ENCODE data around the gene PHC2. TPM values are rescaled to one million over a fixed set of nuclear protein-coding genes. Genes with fewer than 3 reads are reported as not detected.

Gene PHC2
- total RNA-seq, 1 donor from 2014 or later = 222 TPM

DNA sequence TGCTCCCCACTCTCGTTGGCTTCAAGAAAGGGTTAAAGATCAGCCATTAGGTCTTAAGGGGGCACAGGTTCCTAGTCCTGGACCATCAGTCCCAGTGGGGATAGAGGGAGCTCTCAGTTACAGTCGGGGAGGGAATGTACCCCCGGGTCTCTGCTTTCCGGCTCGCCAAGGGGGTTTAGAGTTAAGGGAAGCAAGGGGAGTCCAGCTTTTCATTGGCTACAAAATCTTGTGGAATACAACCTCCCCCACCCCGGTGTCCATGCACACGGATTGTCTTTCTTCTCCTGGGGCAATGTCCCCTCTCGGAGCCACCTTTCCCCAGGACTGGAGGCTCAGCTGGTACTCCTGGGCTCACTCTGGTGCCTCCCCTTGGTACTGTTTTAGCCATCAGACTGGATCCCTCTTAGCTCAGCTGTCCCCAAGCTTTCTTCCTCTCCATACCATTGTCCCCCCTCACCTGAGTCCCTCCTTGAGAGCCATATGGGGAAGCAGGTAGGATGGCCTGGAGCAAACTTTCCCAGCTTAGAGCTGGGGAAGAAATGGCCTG lies 110.2 kb downstream of the PHC2 start, which contains the start of gene A3GALT2:
Gene A3GALT2 (minus strand): TSS at position 480 of the 547 bp plus-strand sequence. CDS start 0 bp downstream, at position 480.
- TF ChIP-seq, protein P1, sequence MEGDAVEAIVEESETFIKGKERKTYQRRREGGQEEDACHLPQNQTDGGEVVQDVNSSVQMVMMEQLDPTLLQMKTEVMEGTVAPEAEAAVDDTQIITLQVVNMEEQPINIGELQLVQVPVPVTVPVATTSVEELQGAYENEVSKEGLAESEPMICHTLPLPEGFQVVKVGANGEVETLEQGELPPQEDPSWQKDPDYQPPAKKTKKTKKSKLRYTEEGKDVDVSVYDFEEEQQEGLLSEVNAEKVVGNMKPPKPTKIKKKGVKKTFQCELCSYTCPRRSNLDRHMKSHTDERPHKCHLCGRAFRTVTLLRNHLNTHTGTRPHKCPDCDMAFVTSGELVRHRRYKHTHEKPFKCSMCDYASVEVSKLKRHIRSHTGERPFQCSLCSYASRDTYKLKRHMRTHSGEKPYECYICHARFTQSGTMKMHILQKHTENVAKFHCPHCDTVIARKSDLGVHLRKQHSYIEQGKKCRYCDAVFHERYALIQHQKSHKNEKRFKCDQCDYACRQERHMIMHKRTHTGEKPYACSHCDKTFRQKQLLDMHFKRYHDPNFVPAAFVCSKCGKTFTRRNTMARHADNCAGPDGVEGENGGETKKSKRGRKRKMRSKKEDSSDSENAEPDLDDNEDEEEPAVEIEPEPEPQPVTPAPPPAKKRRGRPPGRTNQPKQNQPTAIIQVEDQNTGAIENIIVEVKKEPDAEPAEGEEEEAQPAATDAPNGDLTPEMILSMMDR (IDR thresholded peaks at IDR 0.05) = no peak
- peaks cover 33 to 36% of the 10 kb centered on the region in 2 donors for H3K36me3 ChIP-seq
- H3K4me3 ChIP-seq = no peak within 1 kb of the TSS
- intact Hi-C loops (cut with DNase I) = no loop called here
- no peaks in the 10 kb centered on the region for H3K27me3 ChIP-seq
- H3K27ac ChIP-seq = no peak within 1 kb of the TSS
- DNase-seq (ENCODE audit: low spot score in 2 of 2) = no peak
- no peaks in the 10 kb centered on the region for H3K4me1 ChIP-seq
- no peaks in the 10 kb centered on the region for H3K9me3 ChIP-seq

DNA sequence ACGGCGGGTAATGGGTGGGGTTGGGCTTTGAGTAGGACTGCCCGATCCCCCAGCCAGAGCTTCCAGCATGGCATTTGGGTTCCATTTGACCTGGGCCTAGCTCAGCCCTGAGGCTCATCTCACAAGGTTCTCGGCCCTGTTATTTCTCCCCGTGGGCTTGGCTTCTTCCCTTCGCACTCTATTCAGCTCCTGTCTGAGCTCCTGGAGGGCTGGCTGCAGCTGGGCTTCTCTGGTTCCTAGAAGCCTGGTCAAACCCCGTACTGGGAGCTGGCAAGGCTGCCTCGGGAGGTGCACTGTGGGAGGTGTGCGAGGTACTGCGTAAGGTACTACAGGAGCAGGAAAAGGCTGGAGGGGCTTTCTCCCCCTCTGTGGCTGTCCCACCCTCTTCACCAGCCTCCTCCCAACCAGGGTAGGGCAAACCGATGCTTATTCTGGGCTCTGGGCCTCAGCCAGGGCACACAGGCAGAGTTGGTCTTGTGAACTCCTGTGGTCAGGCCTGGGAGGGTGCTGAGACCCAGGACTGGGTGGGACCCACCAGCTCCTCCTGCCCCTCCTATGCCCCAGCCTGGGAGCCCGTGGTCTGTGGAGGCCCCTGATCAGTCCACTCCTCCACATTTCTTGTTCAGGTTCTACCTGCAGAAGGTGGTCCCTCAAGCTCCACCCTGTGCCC lies 110.8 kb downstream of the PHC2 start:
- TF ChIP-seq, protein P1 (IDR thresholded peaks at IDR 0.05) = no peak
- Histone ChIP-seq H3K4me3 (no peak overlapping the region), H3K36me3 (peaks cover 27 to 30% of the 10 kb centered on the region in 2 donors), H3K9me3 (no peaks in the 10 kb centered on the region), H3K27ac (no peak overlapping the region), H3K27me3 (no peaks in the 10 kb centered on the region), H3K4me1 (no peaks in the 10 kb centered on the region)
- intact Hi-C loops (cut with DNase I) = no loop called here
- DNase-seq (ENCODE audit: low spot score in 2 of 2) = no peak

DNA sequence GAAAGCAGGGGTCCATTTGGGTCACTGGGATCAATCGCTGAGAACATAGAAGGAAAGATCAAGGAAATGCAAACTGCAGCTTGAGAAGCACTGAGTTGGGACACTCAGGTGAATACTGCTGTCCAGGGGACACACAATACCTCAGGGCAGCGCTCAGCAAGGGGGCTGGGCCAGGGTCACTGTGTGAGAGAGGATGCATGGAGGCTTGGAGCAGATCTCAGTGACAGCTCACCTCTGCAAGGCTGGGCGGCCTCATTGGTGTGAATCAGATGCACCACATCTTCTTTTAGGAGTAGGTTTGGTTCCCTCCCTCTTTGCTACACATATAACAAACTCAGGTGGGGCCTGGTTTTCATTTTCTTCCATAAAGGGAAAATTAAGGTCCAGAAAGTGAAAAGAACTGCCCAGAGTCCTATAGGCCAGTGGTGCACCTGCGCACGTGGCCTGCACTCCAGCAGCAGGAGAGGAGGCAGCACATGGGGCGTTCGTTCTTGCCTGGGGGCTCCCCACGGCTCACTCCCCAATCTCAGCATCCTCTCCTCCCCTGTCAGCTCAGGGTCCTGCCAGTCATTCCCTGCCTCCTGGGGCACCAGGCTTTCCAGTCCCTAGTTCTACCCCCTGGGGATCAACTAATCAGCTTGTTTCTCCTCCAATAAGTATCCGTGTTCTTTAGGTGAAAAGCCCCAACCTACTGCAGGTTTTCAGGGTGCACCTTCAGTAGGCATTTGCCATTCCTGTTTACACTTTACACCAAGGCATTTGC lies 111.5 kb downstream of the PHC2 start:
- TF ChIP-seq, protein P1 (IDR thresholded peaks at IDR 0.05) = no peak
- no peak overlapping the region for H3K27ac ChIP-seq
- H3K36me3 ChIP-seq = peaks cover 20 to 23% of the 10 kb centered on the region in 2 donors
- no peak for DNase-seq (ENCODE audit: low spot score in 2 of 2)
- no peak overlapping the region for H3K4me3 ChIP-seq
- no peaks in the 10 kb centered on the region for H3K27me3 ChIP-seq
- no peaks in the 10 kb centered on the region for H3K9me3 ChIP-seq
- H3K4me1 ChIP-seq = no peaks in the 10 kb centered on the region
- intact Hi-C loops (cut with DNase I) = no loop called here

DNA sequence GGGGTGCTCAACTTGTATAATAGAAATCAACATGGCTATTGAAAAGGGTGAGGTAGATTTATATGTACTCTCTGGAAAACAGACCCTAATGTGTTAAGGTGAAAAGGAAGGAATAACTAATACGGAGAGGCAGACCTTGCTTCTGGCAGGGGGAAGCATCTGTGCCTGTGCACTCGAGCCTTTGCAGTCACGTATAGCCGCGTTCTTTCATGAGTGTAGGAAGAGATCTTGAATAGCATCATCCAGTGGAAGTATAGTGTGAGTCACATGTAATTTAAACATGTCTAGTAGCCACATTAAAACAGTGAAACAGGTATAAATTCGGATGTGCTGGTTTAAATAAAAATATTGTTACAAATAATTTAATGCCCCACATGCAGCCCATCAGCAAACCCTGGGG lies 112.9 kb downstream of the PHC2 start:
- Histone ChIP-seq H3K27me3 (no peaks in the 10 kb centered on the region), H3K36me3 (peaks cover 6 to 9% of the 10 kb centered on the region in 2 donors), H3K4me3 (no peak overlapping the region), H3K4me1 (no peaks in the 10 kb centered on the region), H3K9me3 (no peaks in the 10 kb centered on the region), H3K27ac (no peak overlapping the region)
- TF ChIP-seq, protein P1 (IDR thresholded peaks at IDR 0.05) = no peak
- intact Hi-C loops (cut with DNase I) = no loop called here
- DNase-seq (ENCODE audit: low spot score in 2 of 2) = no peak

DNA sequence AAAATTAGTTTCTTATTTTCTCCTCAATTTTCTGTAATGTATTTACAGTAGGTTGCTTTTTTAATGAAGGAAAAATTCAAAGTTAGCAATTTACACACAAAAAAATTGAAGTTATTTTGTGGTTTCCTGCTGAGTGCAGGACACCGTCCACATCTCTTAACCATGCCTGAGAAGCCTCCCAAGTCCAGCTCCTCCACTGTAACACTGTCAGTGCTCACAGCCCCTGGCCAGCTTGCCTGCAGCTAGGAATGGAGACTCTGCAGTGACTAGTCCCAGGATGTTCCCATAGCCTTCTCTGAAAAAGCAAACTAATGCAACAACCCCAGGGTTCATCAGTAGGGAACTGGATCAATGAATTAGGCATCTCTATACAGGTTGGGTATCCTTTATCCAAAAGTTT lies 113.5 kb downstream of the PHC2 start:
- Histone ChIP-seq H3K27me3 (no peaks in the 10 kb centered on the region), H3K36me3 (peaks cover under 1 to 4% of the 10 kb centered on the region in 2 donors), H3K9me3 (no peaks in the 10 kb centered on the region), H3K4me3 (no peak overlapping the region), H3K4me1 (no peaks in the 10 kb centered on the region), H3K27ac (no peak overlapping the region)
- DNase-seq (ENCODE audit: low spot score in 2 of 2) = no peak
- intact Hi-C loops (cut with DNase I) = no loop called here
- TF ChIP-seq, protein P1 (IDR thresholded peaks at IDR 0.05) = no peak

All from ascending aorta (tissue), 2 donors.